AG09319 (cell line): ENCODE data around the gene RCSD1.

Source experiments
- DNase-seq: peaks from one replicate; pipeline ENCODE4 v3.0.0-alpha.2; 2010; ENCODE audit warnings: low read depth; ENCODE audit errors: extremely low read depth
- TF ChIP-seq, protein P1 (sequence below): IDR thresholded peaks from 2 replicates; pipeline ENCODE4 v1.5.1; 2011; ENCODE audit warnings: low read depth, mild to moderate bottlenecking, inconsistent platforms, low read length, moderate library complexity

RCSD1 gene

DNA sequence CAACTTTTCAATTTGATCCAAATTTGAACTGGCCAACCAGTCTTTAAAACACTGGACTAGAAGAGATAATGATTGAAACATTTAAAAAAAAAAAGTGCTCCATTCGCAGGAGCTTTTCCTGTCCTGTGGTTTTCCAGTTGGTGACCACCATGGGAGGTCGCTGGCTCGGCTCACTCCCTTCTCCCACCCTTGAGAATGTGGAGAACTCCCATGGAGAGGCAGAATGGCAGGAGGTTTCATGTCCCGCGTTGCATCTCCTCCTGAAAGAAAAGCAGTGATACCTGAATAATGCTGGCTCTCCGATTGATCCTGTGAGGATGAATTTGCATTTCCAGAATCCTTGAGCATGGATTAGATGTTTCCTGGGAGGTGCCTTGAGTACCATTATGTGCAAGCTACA lies 75.2 kb downstream of the RCSD1 start:
- DNase-seq, result no peak
- TF ChIP-seq, protein P1, sequence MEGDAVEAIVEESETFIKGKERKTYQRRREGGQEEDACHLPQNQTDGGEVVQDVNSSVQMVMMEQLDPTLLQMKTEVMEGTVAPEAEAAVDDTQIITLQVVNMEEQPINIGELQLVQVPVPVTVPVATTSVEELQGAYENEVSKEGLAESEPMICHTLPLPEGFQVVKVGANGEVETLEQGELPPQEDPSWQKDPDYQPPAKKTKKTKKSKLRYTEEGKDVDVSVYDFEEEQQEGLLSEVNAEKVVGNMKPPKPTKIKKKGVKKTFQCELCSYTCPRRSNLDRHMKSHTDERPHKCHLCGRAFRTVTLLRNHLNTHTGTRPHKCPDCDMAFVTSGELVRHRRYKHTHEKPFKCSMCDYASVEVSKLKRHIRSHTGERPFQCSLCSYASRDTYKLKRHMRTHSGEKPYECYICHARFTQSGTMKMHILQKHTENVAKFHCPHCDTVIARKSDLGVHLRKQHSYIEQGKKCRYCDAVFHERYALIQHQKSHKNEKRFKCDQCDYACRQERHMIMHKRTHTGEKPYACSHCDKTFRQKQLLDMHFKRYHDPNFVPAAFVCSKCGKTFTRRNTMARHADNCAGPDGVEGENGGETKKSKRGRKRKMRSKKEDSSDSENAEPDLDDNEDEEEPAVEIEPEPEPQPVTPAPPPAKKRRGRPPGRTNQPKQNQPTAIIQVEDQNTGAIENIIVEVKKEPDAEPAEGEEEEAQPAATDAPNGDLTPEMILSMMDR, result no peak

DNA sequence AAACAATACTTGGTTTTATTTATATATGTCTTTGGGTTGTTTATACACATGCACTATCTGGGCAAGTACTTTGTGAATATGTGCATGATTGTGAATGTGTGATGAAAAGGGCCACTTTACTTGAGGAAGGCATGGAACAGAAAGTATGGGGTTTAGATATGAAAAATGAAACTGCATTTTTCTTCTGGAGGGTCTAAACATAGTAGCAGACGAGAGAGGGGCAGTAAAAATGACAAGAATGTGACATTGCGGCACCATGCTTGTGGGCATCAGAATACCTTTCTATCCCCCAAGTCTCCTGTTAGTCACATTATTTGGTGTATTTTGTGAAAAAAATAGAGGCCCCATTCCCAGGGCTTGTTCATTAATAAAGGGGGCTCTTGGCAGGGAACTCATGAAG lies 76.3 kb downstream of the RCSD1 start:
- TF ChIP-seq, protein P1, result no peak
- DNase-seq, result no peak

DNA sequence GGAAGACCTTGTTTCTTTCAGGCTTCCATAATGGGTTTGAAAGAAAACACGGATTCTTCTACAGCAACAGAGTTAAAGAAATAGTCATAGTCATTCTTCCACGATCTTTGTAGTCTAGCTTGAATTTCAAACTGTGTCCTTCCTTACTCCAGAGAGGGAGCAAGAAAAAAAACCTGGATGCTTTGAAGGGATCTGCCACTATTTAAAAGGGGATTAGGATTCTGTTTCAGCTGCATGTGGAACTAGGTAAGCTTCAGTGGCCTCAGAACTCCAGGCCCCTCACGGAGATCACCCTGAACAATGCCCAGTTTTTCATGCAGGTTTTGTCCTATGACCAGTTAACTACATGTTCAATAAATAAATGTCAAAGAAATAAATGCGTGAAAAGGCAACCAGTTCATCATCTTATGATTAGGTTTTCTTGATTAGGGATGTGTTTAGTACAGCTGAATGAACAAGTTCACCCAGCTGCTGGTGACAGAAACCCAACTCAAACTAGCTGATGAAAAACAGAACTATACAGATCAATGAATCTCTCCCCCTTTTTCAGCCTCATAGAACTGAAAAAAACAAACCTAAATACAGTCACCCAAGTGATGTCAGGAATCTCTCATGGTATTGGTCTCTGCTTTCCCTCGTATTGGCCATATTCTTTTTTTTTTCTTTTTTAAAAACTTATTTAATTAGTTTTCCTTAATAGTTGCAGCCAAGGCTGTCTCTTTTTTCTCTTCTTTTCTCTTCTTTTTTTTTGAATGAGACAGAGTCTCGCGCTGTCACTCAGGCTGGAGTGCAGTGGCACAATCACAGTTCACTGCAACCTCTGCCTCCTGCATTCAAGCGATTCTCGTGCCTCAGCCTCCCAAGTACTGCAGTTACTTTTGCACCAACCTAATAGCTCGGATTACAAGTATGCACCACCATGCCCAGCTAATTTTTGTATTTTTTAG lies 77.2 kb downstream of the RCSD1 start:
- DNase-seq, result no peak
- TF ChIP-seq, protein P1, result no peak

DNA sequence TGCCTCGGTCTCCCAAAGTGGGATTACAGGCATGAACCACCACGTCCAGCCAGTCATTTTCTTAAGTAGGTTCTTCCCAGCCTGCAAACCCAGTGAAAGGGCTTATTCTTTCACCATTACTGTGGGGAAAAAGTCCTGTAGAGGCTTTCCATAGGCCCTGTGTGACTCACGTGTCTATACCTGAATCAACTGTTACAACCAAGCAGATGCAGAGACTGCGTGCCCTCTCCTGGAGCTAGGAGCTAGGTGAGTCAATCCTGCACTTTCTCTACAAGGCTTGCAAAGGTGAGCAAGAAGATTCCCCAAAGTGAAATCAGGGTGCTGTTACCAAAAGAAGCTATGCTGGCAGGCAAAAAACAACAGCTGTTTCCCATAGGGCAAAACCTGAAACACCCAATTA lies 77.9 kb downstream of the RCSD1 start:
- TF ChIP-seq, protein P1, result no peak
- DNase-seq, result no peak

DNA sequence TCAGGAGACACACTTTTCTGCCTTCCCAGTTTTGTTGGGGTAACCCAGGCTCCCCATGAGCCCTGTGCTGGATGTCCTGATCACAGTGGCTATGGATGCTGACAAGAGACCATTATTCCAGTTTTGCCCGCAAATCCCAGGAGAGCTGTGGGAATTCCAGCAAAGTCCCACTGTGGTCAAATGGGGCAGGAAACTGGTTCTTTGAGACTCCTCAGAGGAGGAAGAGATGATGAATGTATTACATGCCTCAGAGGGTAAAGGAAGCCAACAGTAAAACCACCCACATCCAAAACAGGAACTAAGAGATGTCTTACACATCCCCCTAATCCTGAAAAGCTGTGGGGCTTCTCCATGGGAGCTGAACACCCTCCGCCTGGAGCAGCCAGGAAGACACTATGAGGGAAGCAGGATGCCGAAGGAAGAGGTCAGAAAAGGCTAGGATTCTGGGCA lies 78.9 kb downstream of the RCSD1 start:
- TF ChIP-seq, protein P1, result no peak

DNA sequence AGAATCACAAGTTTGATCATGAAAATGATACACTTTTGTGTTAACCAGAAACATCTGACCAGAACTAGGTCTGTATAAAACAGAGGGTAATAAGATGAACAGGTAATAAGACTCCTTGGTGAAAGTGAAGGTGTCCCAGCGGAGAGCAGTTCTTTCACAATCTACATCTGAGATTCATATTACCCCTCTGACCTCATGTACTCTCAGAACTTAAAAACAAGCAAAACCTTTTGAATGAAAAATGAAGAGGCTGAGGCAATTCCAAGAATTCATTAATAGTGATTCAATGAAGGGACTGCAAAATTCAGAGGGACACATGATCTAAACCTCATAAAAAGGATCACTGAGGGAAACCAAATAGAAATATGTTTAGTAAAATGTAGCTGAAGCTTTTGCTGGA lies 80.8 kb downstream of the RCSD1 start:
- TF ChIP-seq, protein P1, result no peak
- no peak for DNase-seq

More for the DNA sequence above, 78.9 kb downstream of the RCSD1 start:
- DNase-seq, result no peak

DNA sequence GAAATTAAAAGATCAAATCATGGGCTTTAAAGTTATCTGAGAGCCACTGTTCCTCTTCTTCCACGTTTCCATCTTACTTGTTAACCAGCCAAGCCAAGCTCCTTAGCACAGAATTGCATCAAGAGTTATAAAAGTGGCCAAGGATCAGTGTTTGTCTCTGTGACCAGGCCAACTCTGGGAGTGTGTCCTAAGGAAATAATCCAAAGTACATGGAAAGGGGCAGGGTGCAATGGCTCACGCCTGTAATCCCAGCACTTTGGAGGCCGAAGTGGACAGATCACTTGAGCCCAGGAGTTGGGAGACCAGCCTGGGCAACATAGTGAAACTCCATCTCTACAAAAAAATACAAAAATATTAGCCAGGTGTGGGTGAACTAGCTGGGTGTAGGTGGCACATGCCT lies 81.8 kb downstream of the RCSD1 start:
- TF ChIP-seq, protein P1, result no peak
- no peak for DNase-seq
